Mucosa of descending colon (tissue), 3 donors: ENCODE measurements around the gene ACKR4. TPM values are rescaled to one million over a fixed set of nuclear protein-coding genes. Genes with fewer than 3 reads are reported as not detected.
"Not testable (repeated sequence)": the region's sequence is repeated elsewhere in the genome, so short reads cannot be mapped to it uniquely, and the experiment has no call there.

ENCODE experiments used
- ATAC-seq: fragments of 200-7000 bp; cut with Tn5 transposase; one replicate; pipeline ENCODE4 v1.9.1; 2020; ENCODE audit warnings: mild to moderate bottlenecking, moderate library complexity
- DNase-seq, 3 donors: peaks; one replicate each; pipeline ENCODE4 v3.0.0-alpha.2; 2020
- H3K36me3 ChIP-seq: fragments of 200-600 bp; one replicate; pipeline ENCODE4 v1.8.0; 2021; ENCODE audit warnings: low read depth, mild to moderate bottlenecking
- H3K4me1 ChIP-seq: fragments of 200-600 bp; one replicate; pipeline ENCODE4 v1.8.0; 2021; ENCODE audit warnings: low read depth, mild to moderate bottlenecking
- H3K4me3 ChIP-seq: fragments of 200-600 bp; one replicate; pipeline ENCODE4 v1.8.0; 2021; ENCODE audit warnings: mild to moderate bottlenecking
- H3K9me3 ChIP-seq: fragments of 200-600 bp; one replicate; pipeline ENCODE4 v1.8.0; 2021; ENCODE audit warnings: mild to moderate bottlenecking
- CTCF ChIP-seq: fragments of 200-600 bp; IDR thresholded peaks from one replicate; pipeline ENCODE4 v1.8.0; 2022; ENCODE audit warnings: antibody characterized with exemption, mild to moderate bottlenecking
- intact Hi-C, 2 donors: fragments of 100-400 bp; cut with DNase I in 1 of 2; cut with micrococcal nuclease in 1 of 2; formaldehyde crosslinking; loops; one replicate each; pipeline versions ENCODE4 v1.11.0 to v1.11.1; 2022; cut with DNase I, micrococcal nuclease
- total RNA-seq, 3 donors: library from RNA; stranded (reverse); fragmentation: NEBNext Ultra II Directional in 2 of 3; extraction: Animal tissue kit (Norgen Biotek cat#: 25700) in 2 of 3; gene quantifications; one replicate each; pipeline versions ENCODE4 v1.2.1 to v1.2.4, GENCODE V29; 2021 to 2023
- donor health status: DM: no; HTN: no; CAD: no; lungs with moderate emphysema.
- donor health status: DM: no; HTN: no; CAD: no.
- donor health status: DM: no; HTN: yes; CAD: no.

The ACKR4 gene
- total RNA-seq, 3 donors from 2014 or later: 0.90 to 3.3 (median 2.2) TPM

GRCh38 chr3:132637590-132637989, 40.5 kb downstream of the ACKR4 start:
- Histone ChIP-seq H3K36me3 (no peaks in the 10 kb centered on the region), H3K4me3 (no peak overlapping the region), H3K4me1 (no peaks in the 10 kb centered on the region), H3K9me3 (no peaks in the 10 kb centered on the region)
- DNase-seq (no peak), ATAC-seq (no peak)
- TF ChIP-seq CTCF: no peak
- intact Hi-C loops: no loop called here

GRCh38 chr3:132638706-132639105, 41.6 kb downstream of the ACKR4 start:
- Histone ChIP-seq H3K4me1 (no peaks in the 10 kb centered on the region), H3K9me3 (no peaks in the 10 kb centered on the region), H3K4me3 (no peak overlapping the region), H3K36me3 (no peaks in the 10 kb centered on the region)
- no peak for ATAC-seq
- DNase-seq: no peak
- no peak for TF ChIP-seq CTCF
- intact Hi-C loops: no loop called here

GRCh38 chr3:132641427-132641826, 44.4 kb downstream of the ACKR4 start:
- not testable (repeated sequence) for H3K4me1 ChIP-seq, H3K36me3 ChIP-seq, DNase-seq, H3K9me3 ChIP-seq, H3K4me3 ChIP-seq, ATAC-seq
- intact Hi-C loops: loop anchor here in 1 of 2 donors (5.0 kb wide), 1 partner anchor 104 kb away; no protein-coding TSS in a partner anchor

GRCh38 chr3:132641837-132642538, 44.9 kb downstream of the ACKR4 start:
- TF ChIP-seq CTCF: peak; percentile 48
- intact Hi-C loops: loop anchor here (2.0 to 5.0 kb wide), 2 partner anchors 105 to 107 kb away; no protein-coding TSS in a partner anchor
- no peak for DNase-seq

GRCh38 chr3:132642539-132642847, 45.4 kb downstream of the ACKR4 start:
- no peaks in the 10 kb centered on the region for H3K36me3 ChIP-seq
- H3K9me3 ChIP-seq: no peaks in the 10 kb centered on the region
- intact Hi-C loops: loop anchor here (2.0 to 5.0 kb wide), 2 partner anchors 105 to 108 kb away; no protein-coding TSS in a partner anchor
- no peak overlapping the region for H3K4me3 ChIP-seq
- TF ChIP-seq CTCF: no peak
- no peaks in the 10 kb centered on the region for H3K4me1 ChIP-seq
- no peak for ATAC-seq
- no peak for DNase-seq

More at GRCh38 chr3:132641837-132642538, 44.9 kb downstream of the ACKR4 start:
- Histone ChIP-seq H3K4me1 (no peaks in the 10 kb centered on the region), H3K9me3 (no peaks in the 10 kb centered on the region), H3K4me3 (no peak overlapping the region), H3K36me3 (no peaks in the 10 kb centered on the region)
- peak; percentile 46 for ATAC-seq

- Histone ChIP-seq H3K4me1 (no peaks in the 10 kb centered on the region), H3K9me3 (no peaks in the 10 kb centered on the region), H3K36me3 (no peaks in the 10 kb centered on the region), H3K4me3 (no peak overlapping the region)
- no peak for TF ChIP-seq CTCF
- intact Hi-C loops: loop anchor here (2.0 to 5.0 kb wide), 2 partner anchors 106 to 109 kb away; no protein-coding TSS in a partner anchor
- no peak for DNase-seq
- no peak for ATAC-seq
Observed at GRCh38 chr3:132643366-132643765, 46.3 kb downstream of the ACKR4 start.
